ENCODE measurements around the gene SULT1A1.
"Not testable (repeated sequence)": the region's sequence is repeated elsewhere in the genome, so short reads cannot be mapped to it uniquely, and the experiment has no call there.

The SULT1A1 gene

GRCh38 chr16:28590384-28591340 lies 19.2 kb downstream of the SULT1A1 start:
- DNase-seq: no peak

- no peak for DNase-seq
Observed at GRCh38 chr16:28589930-28590329, 19.9 kb downstream of the SULT1A1 start.

- DNase-seq: no peak
Observed at GRCh38 chr16:28589069-28589468, 20.8 kb downstream of the SULT1A1 start.

- no peak for DNase-seq
Observed at GRCh38 chr16:28587386-28587785, 22.5 kb downstream of the SULT1A1 start.

GRCh38 chr16:28586466-28586865 lies 23.4 kb downstream of the SULT1A1 start:
- no peak for DNase-seq

- DNase-seq: no peak
Observed at GRCh38 chr16:28585674-28586073, 24.2 kb downstream of the SULT1A1 start.

DNA sequence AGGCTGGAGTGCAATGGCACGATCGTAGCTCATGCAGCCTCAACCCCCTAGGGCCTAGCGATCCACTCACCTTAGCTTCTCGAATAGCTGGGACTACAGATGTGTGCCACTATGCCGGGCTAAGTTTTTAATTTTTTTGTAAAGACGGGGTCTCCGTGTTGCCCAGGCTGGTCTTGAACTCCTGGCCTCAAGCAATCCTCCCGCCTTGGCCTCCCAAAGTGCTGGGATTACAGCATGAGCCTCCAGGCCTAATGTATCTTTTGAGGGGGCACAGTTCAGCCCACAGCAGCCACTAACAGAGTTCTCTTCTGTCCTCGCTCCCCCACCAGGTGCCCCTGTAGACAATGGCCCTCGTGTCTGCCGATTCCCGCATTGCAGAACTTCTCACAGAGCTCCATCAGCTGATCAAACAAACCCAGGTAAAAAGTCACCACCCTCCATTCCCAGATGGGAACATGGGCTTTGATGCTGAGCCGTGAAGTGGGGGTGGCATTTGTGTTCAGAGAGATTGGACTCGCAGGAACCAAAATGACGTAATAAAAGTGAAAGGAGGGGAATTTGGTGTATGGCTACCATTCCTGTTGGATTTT lies 29.0 kb downstream of the SULT1A1 start:
- DNase-seq: no peak

GRCh38 chr16:28575446-28576109 lies 34.3 kb downstream of the SULT1A1 start:
- DNase-seq: no peak

DNA sequence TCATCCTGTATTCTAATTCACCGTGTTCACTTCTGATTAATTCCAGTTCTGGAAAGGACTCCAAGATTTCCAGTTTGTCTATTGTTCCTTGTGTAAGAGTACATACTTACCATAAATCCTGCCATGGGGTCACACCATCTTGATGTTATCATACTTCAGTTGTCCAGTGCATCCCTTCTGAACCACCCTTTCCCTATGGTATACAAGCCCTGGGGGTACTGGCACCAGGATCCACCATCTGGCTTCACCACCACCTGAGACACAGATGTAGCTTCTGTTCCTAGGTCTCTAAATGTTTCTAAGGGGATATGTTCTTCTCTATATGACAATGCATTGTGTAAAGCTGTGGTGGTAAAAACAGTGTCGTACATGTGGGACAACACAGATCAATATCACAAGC lies 34.9 kb downstream of the SULT1A1 start:
- DNase-seq: no peak

DNA sequence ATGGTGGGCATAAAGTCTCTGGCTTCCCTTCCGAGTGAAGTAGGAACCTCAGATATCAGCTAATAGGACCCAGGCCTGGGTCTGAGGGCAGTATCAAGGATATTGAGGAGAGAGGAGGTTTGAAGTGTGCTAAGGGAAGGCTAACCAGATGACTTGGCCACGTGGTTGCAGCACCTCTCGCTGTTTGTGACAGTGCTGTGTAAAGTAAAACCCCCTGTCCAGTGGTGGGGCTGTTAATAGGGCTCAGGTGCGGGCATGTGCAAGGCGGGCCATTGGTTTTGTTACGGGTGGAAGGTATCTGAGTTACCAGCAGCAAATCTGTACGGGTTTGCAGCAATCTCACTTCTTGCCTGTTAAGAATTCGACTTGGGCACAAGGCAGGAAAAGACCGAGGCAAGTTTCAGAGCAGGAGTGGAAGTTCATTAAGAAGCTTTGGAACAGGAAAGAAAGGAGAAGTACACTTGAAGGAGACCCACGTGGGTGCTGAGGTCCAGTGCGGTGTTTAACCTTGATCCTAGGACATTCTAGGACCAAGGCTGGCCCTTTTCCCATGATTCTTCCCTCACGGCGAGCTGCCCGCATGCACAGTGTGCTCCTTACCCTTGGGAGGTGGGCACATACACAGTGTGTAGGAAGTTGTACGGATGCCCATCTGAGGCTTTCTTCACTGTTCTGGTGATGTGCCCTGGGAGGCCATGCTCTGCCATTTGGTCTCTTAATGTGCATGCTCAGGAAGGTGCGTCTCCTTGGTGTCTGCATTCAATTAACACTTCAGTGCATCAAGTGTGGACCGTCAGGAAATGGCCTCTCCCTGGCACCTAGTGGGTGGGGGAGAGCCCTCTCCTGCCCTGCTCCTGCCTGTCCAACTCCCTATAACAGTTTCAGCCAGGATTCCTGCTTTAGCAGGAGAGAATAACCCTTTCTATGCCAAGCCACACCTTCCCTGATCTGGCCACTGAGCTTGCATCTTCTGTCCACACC lies 35.8 kb downstream of the SULT1A1 start:
- peak; percentile 26 to 46 for DNase-seq

DNA sequence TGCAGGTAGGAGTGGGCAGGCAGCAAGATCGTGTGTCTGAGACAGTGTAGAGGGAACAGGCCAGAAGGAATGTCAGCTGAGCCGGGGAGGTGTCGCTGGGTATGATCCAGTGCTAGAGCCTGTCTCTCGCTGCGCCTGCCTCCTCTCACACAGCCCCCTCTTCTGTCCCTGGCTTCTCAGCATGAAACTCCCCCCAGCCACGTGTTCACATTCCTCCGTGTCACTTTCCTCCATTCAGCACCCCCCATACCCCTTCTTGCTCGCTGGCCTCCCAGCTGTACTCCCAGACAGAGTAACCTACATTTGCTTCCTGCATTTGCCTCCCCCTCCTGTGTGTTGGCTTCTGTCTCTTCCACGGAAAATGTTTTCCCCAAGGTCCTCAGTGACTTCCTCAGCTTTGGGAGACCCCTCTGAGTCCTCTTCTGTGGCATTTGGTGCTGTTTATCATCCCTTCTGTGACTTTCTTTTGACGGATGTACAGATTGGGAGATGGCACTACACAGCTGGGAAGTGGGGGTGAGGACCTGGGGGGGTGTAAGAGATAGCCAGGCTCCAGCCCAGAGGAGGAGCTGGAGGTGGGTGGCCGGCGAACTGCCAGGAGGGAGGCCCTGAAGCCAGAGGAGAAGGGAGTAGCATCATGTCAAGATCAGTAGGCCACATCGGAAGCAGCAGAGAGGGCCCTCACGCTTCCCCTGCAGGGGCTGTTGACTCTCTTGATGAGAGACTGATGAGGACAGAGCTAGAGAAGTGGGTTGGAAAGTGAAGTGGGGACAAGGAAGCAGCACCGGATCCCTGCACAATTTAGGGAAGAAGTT lies 36.9 kb downstream of the SULT1A1 start:
- peak; percentile 58 to 61 for DNase-seq

- DNase-seq: no peak
Observed at GRCh38 chr16:28569968-28570752, 39.7 kb downstream of the SULT1A1 start.

DNA sequence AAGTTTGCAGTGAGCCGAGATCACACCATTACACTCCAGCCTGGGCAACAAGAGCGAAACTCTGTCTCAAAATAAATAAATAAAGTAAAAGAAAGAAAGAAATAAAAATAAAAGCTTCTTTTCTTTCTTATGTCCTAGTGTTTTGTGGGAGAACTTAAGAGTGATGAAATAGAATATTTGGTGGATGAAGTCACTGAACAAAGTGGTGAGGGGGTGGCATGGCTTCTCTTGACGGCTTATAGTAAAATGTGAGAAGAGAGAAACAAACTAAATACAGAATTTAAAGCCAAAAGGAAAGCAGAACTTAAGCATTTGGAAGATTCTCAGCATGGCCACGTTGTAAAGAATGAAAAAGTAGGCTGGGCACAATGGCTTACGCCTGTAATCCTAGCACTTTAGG lies 40.8 kb downstream of the SULT1A1 start:
- peak; percentile 32 to 55 for DNase-seq

- no peak for DNase-seq
Observed at GRCh38 chr16:28567292-28567691, 42.6 kb downstream of the SULT1A1 start.

GRCh38 chr16:28566233-28566925 lies 43.5 kb downstream of the SULT1A1 start:
- DNase-seq: not testable (repeated sequence)

DNA sequence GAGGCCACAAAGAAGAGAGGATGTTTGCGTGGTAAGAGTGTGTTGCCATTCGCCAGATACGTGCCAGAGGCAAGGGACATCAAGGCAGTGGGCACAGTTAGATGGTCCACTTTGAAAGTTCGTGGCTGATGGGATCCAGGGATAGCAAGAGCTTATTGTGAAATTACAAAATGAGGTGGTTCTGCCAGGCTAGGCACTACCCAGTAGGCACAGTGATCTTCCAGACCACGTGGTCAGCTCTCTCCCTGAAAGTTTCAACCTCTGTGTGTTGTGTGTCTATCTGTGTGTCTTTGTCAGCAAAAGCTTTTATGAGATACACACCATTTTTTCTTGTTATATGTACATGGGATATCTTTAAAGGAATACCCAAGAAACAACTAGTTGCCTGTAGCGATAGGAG lies 46.6 kb downstream of the SULT1A1 start:
- no peak for DNase-seq

- no peak for DNase-seq
Observed at GRCh38 chr16:28562199-28562598, 47.6 kb downstream of the SULT1A1 start.

- peak in 1 of 2 donors; percentile 22 for DNase-seq
Observed at GRCh38 chr16:28561557-28562187, 48.2 kb downstream of the SULT1A1 start.

DNA sequence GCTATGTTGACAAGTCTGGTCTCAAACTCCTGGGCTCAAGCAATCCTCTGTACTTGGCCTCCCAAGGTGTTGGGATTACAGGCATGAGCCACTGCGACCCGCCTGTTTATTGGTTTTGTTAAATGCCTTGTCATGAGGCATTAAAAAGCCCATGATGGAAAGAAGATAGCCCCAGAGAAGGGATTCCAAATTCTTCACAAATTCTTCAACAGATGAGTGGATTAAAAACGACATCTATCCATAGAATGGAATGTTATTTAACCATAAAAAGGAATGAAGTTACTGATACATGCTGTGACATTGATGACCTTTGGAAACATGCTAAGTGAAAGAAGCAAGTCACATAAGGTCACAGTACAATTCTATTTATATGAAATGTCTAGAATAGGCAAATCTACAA lies 51.4 kb downstream of the SULT1A1 start:
- DNase-seq: no peak
